Measurements from ENCODE around the gene CHID1. TPM values are rescaled to one million over a fixed set of nuclear protein-coding genes. Genes with fewer than 3 reads are reported as not detected.
A peak's percentile ranks its signal among the peaks of the same experiment; 100 is the strongest.

Gene CHID1
- total and polyA plus RNA-seq, 2 experiments from 2014 or later = 54.1 to 67.3 TPM

DNA sequence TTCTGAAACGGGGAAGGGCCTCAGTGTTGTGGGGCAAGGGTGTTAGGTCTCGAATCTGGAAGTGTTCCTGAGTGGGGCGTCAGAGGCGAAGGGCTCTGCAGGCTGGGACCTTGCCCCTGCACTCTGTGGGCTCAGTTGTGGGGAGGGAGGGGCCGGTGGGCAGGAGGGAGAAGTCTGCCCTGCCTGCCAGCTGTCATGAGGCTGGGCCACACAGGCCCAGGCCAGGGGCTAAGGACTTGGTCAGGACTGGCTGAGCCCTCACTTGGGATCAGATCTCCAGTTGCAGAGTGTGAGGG, 82.8 kb downstream of the CHID1 start, which contains the start of gene CRACR2B:
CRACR2B (plus strand) TSS at position 23 of the 296 bp plus-strand sequence. CDS start 689 bp downstream, outside the sequence.
- Histone ChIP-seq H4K20me1 (replicated peaks; ENCODE audit: insufficient read depth) (no peaks in the 10 kb centered on the region; the same call in 1 of the 2 replicates), H3K4me1 (ENCODE audit: insufficient read depth) (peaks cover 26% of the 10 kb centered on the region)
- no peak for ATAC-seq

More for the DNA sequence above, 82.8 kb downstream of the CHID1 start, which contains the start of gene CRACR2B:
- no peak for DNase-seq (ENCODE audit: low spot score)
- Mint-ChIP-seq H3K4me3 (peak within 1 kb of the TSS; percentile 79), H3K36me3 (ENCODE audit: low read depth) (peaks cover 7% of the 10 kb centered on the region; the same call in 1 of the 3 replicates), H3K4me1 (peaks cover 42% of the 10 kb centered on the region), H3K27ac (0 out of 2 replicates have a peak within 1 kb of the TSS, but pooled peaks have one; percentile 67), H3K9me3 (no peaks in the 10 kb centered on the region; the same call in 2 of the 3 replicates), H3K27me3 (ENCODE audit: insufficient read depth, low read depth, poor library complexity) (peaks cover 61% of the 10 kb centered on the region)
- Histone ChIP-seq H3K4me2 (peak within 1 kb of the TSS; percentile 98), H3K27me3 (ENCODE audit: insufficient read depth) (peaks cover 28% of the 10 kb centered on the region), H3F3A (replicated peaks; ENCODE audit: low read depth) (peaks cover 24% of the 10 kb centered on the region), H3K4me3 (peak within 1 kb of the TSS; percentile 89), H3K9me2 (ENCODE audit: insufficient read depth) (no peaks in the 10 kb centered on the region), H3K79me2 (replicated peaks; ENCODE audit: insufficient read depth) (no peaks in the 10 kb centered on the region), H2AFZ (peak within 1 kb of the TSS; percentile 96), H3K36me3 (ENCODE audit: insufficient read depth) (no peaks in the 10 kb centered on the region), H3K27ac (ENCODE audit: low read depth) (peak within 1 kb of the TSS; percentile 90)
- TF ChIP-seq, protein P1, sequence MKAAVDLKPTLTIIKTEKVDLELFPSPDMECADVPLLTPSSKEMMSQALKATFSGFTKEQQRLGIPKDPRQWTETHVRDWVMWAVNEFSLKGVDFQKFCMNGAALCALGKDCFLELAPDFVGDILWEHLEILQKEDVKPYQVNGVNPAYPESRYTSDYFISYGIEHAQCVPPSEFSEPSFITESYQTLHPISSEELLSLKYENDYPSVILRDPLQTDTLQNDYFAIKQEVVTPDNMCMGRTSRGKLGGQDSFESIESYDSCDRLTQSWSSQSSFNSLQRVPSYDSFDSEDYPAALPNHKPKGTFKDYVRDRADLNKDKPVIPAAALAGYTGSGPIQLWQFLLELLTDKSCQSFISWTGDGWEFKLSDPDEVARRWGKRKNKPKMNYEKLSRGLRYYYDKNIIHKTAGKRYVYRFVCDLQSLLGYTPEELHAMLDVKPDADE (IDR thresholded peaks at IDR 0.05) = no peak
- TF ChIP-seq ZNF114 (CRISPR knock-in tag; IDR thresholded peaks at IDR 0.05) (no peak), CREB1 (CRISPR knock-in tag; IDR thresholded peaks at IDR 0.05; ENCODE audit: low read depth) (no peak), POLR2AphosphoS5 (IDR thresholded peaks at IDR 0.05; ENCODE audit: low read depth) (no peak)
- TF ChIP-seq, protein P2, sequence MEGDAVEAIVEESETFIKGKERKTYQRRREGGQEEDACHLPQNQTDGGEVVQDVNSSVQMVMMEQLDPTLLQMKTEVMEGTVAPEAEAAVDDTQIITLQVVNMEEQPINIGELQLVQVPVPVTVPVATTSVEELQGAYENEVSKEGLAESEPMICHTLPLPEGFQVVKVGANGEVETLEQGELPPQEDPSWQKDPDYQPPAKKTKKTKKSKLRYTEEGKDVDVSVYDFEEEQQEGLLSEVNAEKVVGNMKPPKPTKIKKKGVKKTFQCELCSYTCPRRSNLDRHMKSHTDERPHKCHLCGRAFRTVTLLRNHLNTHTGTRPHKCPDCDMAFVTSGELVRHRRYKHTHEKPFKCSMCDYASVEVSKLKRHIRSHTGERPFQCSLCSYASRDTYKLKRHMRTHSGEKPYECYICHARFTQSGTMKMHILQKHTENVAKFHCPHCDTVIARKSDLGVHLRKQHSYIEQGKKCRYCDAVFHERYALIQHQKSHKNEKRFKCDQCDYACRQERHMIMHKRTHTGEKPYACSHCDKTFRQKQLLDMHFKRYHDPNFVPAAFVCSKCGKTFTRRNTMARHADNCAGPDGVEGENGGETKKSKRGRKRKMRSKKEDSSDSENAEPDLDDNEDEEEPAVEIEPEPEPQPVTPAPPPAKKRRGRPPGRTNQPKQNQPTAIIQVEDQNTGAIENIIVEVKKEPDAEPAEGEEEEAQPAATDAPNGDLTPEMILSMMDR (conservative IDR thresholded peaks at IDR 0.05; ENCODE audit: low read depth in 2 of 2) = no peak
- TF ChIP-seq, protein P3, sequence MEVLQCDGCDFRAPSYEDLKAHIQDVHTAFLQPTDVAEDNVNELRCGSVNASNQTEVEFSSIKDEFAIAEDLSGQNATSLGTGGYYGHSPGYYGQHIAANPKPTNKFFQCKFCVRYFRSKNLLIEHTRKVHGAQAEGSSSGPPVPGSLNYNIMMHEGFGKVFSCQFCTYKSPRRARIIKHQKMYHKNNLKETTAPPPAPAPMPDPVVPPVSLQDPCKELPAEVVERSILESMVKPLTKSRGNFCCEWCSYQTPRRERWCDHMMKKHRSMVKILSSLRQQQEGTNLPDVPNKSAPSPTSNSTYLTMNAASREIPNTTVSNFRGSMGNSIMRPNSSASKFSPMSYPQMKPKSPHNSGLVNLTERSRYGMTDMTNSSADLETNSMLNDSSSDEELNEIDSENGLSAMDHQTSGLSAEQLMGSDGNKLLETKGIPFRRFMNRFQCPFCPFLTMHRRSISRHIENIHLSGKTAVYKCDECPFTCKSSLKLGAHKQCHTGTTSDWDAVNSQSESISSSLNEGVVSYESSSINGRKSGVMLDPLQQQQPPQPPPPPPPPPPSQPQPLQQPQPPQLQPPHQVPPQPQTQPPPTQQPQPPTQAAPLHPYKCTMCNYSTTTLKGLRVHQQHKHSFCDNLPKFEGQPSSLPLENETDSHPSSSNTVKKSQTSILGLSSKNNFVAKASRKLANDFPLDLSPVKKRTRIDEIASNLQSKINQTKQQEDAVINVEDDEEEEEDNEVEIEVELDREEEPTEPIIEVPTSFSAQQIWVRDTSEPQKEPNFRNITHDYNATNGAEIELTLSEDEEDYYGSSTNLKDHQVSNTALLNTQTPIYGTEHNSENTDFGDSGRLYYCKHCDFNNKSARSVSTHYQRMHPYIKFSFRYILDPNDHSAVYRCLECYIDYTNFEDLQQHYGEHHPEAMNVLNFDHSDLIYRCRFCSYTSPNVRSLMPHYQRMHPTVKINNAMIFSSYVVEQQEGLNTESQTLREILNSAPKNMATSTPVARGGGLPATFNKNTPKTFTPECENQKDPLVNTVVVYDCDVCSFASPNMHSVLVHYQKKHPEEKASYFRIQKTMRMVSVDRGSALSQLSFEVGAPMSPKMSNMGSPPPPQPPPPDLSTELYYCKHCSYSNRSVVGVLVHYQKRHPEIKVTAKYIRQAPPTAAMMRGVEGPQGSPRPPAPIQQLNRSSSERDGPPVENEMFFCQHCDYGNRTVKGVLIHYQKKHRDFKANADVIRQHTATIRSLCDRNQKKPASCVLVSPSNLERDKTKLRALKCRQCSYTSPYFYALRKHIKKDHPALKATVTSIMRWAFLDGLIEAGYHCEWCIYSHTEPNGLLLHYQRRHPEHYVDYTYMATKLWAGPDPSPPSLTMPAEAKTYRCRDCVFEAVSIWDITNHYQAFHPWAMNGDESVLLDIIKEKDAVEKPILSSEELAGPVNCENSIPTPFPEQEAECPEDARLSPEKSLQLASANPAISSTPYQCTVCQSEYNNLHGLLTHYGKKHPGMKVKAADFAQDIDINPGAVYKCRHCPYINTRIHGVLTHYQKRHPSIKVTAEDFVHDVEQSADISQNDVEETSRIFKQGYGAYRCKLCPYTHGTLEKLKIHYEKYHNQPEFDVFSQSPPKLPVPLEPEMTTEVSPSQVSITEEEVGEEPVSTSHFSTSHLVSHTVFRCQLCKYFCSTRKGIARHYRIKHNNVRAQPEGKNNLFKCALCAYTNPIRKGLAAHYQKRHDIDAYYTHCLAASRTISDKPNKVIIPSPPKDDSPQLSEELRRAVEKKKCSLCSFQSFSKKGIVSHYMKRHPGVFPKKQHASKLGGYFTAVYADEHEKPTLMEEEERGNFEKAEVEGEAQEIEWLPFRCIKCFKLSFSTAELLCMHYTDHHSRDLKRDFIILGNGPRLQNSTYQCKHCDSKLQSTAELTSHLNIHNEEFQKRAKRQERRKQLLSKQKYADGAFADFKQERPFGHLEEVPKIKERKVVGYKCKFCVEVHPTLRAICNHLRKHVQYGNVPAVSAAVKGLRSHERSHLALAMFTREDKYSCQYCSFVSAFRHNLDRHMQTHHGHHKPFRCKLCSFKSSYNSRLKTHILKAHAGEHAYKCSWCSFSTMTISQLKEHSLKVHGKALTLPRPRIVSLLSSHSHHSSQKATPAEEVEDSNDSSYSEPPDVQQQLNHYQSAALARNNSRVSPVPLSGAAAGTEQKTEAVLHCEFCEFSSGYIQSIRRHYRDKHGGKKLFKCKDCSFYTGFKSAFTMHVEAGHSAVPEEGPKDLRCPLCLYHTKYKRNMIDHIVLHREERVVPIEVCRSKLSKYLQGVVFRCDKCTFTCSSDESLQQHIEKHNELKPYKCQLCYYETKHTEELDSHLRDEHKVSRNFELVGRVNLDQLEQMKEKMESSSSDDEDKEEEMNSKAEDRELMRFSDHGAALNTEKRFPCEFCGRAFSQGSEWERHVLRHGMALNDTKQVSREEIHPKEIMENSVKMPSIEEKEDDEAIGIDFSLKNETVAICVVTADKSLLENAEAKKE (CRISPR knock-in tag; IDR thresholded peaks at IDR 0.05) = no peak

Measured in GM23338 (cell line).